K562 (cell line): Measurements from ENCODE around the gene PUSL1. TPM values are rescaled to one million over a fixed set of nuclear protein-coding genes. Genes with fewer than 3 reads are reported as not detected.

ENCODE experiments used
- ATAC-seq: fragments of 200-7000 bp; cut with Tn5 transposase; 3 replicates; pipeline ENCODE4 v1.9.1; 2020; ENCODE audit warnings: moderate library complexity
- BruUV-seq: library from RNA; stranded (reverse); fragments of 400-500 nt; replicated peaks from 2 replicates; lab custom pipeline; 2021; lab: Mats Ljungman, UMichigan
- CTCF ChIA-PET: fragments of 300-600 bp; formaldehyde crosslinking; extraction: SDS; loops from one replicate; lab custom pipeline; 2021; ENCODE audit warnings: low intra/inter-chr PET ratio; lab: Yijun Ruan, JAX
- POLR2A ChIA-PET: fragments of 300-600, 350-650 bp; sonication (Branson Sonifier 250); formaldehyde crosslinking; extraction: SDS; loops from one replicate; lab custom pipeline; 2021; ENCODE audit warnings: antibody characterized with exemption, inconsistent platforms; lab: Yijun Ruan, JAX
- DNase-seq, 4 experiments: peaks; one replicate each; pipeline versions ENCODE4 v3.0.0 to v3.0.0-alpha.2; 2011 to 2018; ENCODE audit warnings: low spot score in 3 of 4, mixed read lengths in 3 of 4; ENCODE audit errors: extremely low read depth in 1 of 4
- FAIRE-seq: peaks from 2 replicates; lab custom pipeline; 2011; peaks lifted over from hg19 to GRCh38; lab: Jason Lieb, UNC
- H2AFZ ChIP-seq: 2 replicates; pipeline ENCODE4 v1.6.0; 2011; ENCODE audit warnings: low read depth, low read length, control low read depth, inconsistent platforms
- H3K27ac ChIP-seq: fragments of 200-600 bp; 3 replicates; pipeline ENCODE4 v1.8.0; 2011; ENCODE audit warnings: low read depth, mild to moderate bottlenecking, control low read depth, inconsistent platforms, low read length, moderate library complexity, mixed read lengths; ENCODE audit errors: extremely low read depth
- H3K27me3 ChIP-seq, 2 experiments: fragments of 300-600 bp in 1 of 2; 2 replicates in 1 of 2; 3 replicates in 1 of 2; pipeline versions ENCODE4 v1.6.0 to v1.8.0; 2011; ENCODE audit warnings: inconsistent platforms in 2 of 2, low read length in 2 of 2, mild to moderate bottlenecking in 1 of 2, mixed read lengths in 1 of 2, moderate library complexity in 1 of 2; ENCODE audit not compliant: control insufficient read depth in 2 of 2, insufficient read depth in 2 of 2
- H3K36me3 ChIP-seq: fragments of 300-600 bp; 3 replicates; pipeline ENCODE4 v1.8.0; 2011; ENCODE audit warnings: mild to moderate bottlenecking, low read length, inconsistent platforms; ENCODE audit not compliant: control insufficient read depth, insufficient read depth
- H3K4me1 ChIP-seq, 2 experiments: fragments of 200-600 bp in 1 of 2; replicated peaks in 1 of 2; 2 replicates in 1 of 2; 3 replicates in 1 of 2; pipeline versions ENCODE4 v1.5.1 to v1.8.0; 2011; ENCODE audit warnings: inconsistent platforms in 2 of 2, low read length in 2 of 2, mild to moderate bottlenecking in 1 of 2, mixed read lengths in 1 of 2, moderate library complexity in 1 of 2; ENCODE audit not compliant: control insufficient read depth in 2 of 2, insufficient read depth in 2 of 2
- H3K4me2 ChIP-seq: 2 replicates; pipeline ENCODE4 v1.6.1; 2011; ENCODE audit warnings: low read length, control low read depth, inconsistent platforms, mixed read lengths; ENCODE audit not compliant: insufficient read depth
- H3K4me3 ChIP-seq: fragments of 200-600 bp; sonication (generic), shearing (Covaris generic); 2 replicates; pipeline ENCODE4 v1.5.1; 2016; ENCODE audit warnings: control low read depth, inconsistent platforms
- H3K79me2 ChIP-seq: fragments of 200-600 bp; 3 replicates; pipeline ENCODE4 v1.8.0; 2011; ENCODE audit warnings: low read length, inconsistent platforms; ENCODE audit not compliant: control insufficient read depth, insufficient read depth
- H3K9ac ChIP-seq, 2 experiments: 2 replicates each; pipeline versions ENCODE4 v1.6.0 to v1.6.1; 2011; ENCODE audit warnings: low read depth in 2 of 2, low read length in 2 of 2, control low read depth in 1 of 2, inconsistent platforms in 1 of 2, mild to moderate bottlenecking in 1 of 2, mixed read lengths in 1 of 2; ENCODE audit not compliant: insufficient read depth in 1 of 2
- H3K9me1 ChIP-seq: one replicate; pipeline ENCODE4 v1.6.0; 2011; ENCODE audit warnings: inconsistent platforms, mild to moderate bottlenecking, low read length, moderate library complexity; ENCODE audit not compliant: control insufficient read depth, insufficient read depth
- H3K9me3 ChIP-seq: replicated peaks from 2 replicates; pipeline ENCODE4 v1.5.1; 2011; ENCODE audit warnings: low read depth, low read length, inconsistent platforms; ENCODE audit not compliant: control insufficient read depth, insufficient read depth
- H4K20me1 ChIP-seq: replicated peaks from 2 replicates; pipeline ENCODE4 v1.6.1; 2011; ENCODE audit warnings: low read length, inconsistent platforms, mixed read lengths; ENCODE audit not compliant: control insufficient read depth, insufficient read depth
- ELF2 ChIP-seq: fragments of 250-450 bp; sonication (Bioruptor Pico); IDR thresholded peaks from 2 replicates; pipeline ENCODE4 v1.5.0; 2021; ENCODE audit warnings: mild to moderate bottlenecking
- FIP1L1 ChIP-seq: fragments of 200-400 bp; formaldehyde crosslinking; IDR thresholded peaks from 2 replicates; pipeline ENCODE4 v1.6.1; 2018; ENCODE audit warnings: mild to moderate bottlenecking, low read depth, low read length; ENCODE audit not compliant: poor library complexity, severe bottlenecking
- KLF16 ChIP-seq: IDR thresholded peaks from 2 replicates; pipeline ENCODE4 v1.6.1; 2016; ENCODE audit warnings: antibody characterized with exemption
- RBFOX2 ChIP-seq: fragments of 200-400 bp; formaldehyde crosslinking; IDR thresholded peaks from 2 replicates; pipeline ENCODE4 v1.6.1; 2017; ENCODE audit warnings: low read depth, mild to moderate bottlenecking, low read length, moderate library complexity
- SIN3A ChIP-seq, 2 experiments: fragments of 150-350 bp in 1 of 2; IDR thresholded peaks; 2 replicates each; pipeline ENCODE4 v1.6.1; 2011 to 2016; ENCODE audit warnings: borderline replicate concordance in 2 of 2, low read depth in 2 of 2, low read length in 2 of 2, mild to moderate bottlenecking in 2 of 2, moderate library complexity in 2 of 2; ENCODE audit not compliant: control insufficient read depth in 1 of 2
- SMAD4 ChIP-seq: fragments of 250-450 bp; sonication (Bioruptor Pico); conservative IDR thresholded peaks from 2 replicates; pipeline ENCODE4 v1.8.0; 2021; ENCODE audit warnings: inconsistent platforms, mild to moderate bottlenecking, moderate library complexity
- STAT6 ChIP-seq: sonication (generic); formaldehyde crosslinking; IDR thresholded peaks from 2 replicates; pipeline ENCODE4 v1.8.1; 2023; ENCODE audit warnings: mild to moderate bottlenecking, missing genetic modification reagents
- ZNF146 ChIP-seq: IDR thresholded peaks from one replicate; pipeline ENCODE4 v1.6.1; 2018; ENCODE audit warnings: missing compliant biosample characterization; ENCODE audit not compliant: unreplicated experiment
- ZNF395 ChIP-seq: fragments of 200-800 bp; sonication (Bioruptor generic); IDR thresholded peaks from 2 replicates; pipeline ENCODE4 v1.6.1; 2017; ENCODE audit warnings: missing genetic modification characterization, missing compliant biosample characterization
- WGBS: fragments of 100-300 bp; shearing (Covaris generic); methylation state at CpG from one replicate; pipeline ENCODE4 v1.1.6; 2016; ENCODE audit warnings: low coverage, mixed read lengths; ENCODE audit not compliant: insufficient coverage; ENCODE audit errors: missing lambda C conversion rate; 5-methylcytosine and 5-hydroxymethylcytosine counted together
- in situ Hi-C: fragments of 300-500 bp; cut with MboI; formaldehyde crosslinking; loops from 4 replicates; pipeline ENCODE4 v1.15.0; 2018; ENCODE audit warnings: inconsistent platforms, mixed read lengths
- intact Hi-C: fragments of 100-400 bp; cut with micrococcal nuclease; formaldehyde crosslinking; loops from 2 replicates; pipeline ENCODE4 v1.14.2; 2022
- polyA plus RNA-seq, 8 experiments: library from polyadenylated mRNA; depleted of rRNA in 4 of 8; stranded (reverse) in 5 of 8; unstranded in 3 of 8; fragments of >200 nt; fragmentation: Nextera tagmentation in 2 of 8; fragmentation: Illumina TruSeq in 1 of 8; extraction: Ambion mirVana in 2 of 8; extraction: Trizol in 1 of 8; gene quantifications; 2 replicates each; pipeline versions ENCODE4 v1.2.1 to v1.2.3, GENCODE V29; 2011 to 2014; ENCODE audit warnings: inconsistent platforms in 1 of 8, missing spikeins in 1 of 8
- total RNA-seq, 7 experiments: library from RNA; depleted of rRNA in 6 of 7; stranded (reverse); fragments of >200 nt in 6 of 7; fragmentation: Illumina TruSeq in 2 of 7; extraction: Trizol in 2 of 7; gene quantifications; 2 replicates each; pipeline versions ENCODE4 v1.2.1 to v1.2.3, GENCODE V29; 2011 to 2021; ENCODE audit warnings: low replicate concordance in 1 of 7
- TF ChIP-seq, protein P1 (sequence below): sonication (generic); formaldehyde crosslinking; IDR thresholded peaks from 2 replicates; pipeline ENCODE4 v1.8.0; 2023; ENCODE audit warnings: mild to moderate bottlenecking, missing genetic modification reagents
- TF ChIP-seq, protein P2 (sequence below): sonication (generic); formaldehyde crosslinking; IDR thresholded peaks from 2 replicates; pipeline ENCODE4 v1.8.0; 2022; ENCODE audit warnings: mild to moderate bottlenecking, missing genetic modification reagents

Gene PUSL1
- total and polyA plus RNA-seq, 9 of the 15 experiments (the other 6 are each of a cell fraction or from before 2014, with no cell fraction given) = 0.62 to 86.9 (median 13.6) TPM

DNA sequence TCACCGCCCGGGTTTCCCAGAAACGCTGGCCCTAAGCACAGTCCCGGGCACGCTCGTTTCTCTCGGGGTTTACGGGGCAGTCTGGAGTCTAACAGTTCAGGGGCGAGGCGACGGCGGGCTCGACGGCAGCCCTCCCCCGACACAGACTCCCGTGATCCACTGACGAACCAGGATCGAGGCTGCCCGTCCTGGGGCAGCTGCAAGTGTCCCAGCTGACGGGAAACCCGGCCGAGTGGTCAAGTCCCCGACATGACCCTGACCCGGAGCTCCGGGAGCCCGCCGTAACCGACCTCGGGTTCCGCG lies 35.2 kb upstream of the PUSL1 start:
- intact Hi-C loops = no loop called here
- DNase-seq (no peak), FAIRE-seq (no peak), ATAC-seq (peak; percentile 1; the same call in 2 of the 3 replicates)
- H3K9me3 ChIP-seq = no peaks in the 10 kb centered on the region
- POLR2A ChIA-PET = interaction anchor here (0.5 to 1.0 kb wide), 5 partner anchors 9 to 249 kb away, joined by 3 to 4 read pairs (median 3); no protein-coding TSS in a partner anchor
- H3K9me1 ChIP-seq = peaks cover 7% of the 10 kb centered on the region
- H3K4me2 ChIP-seq = peak overlapping the region; percentile 94
- peak overlapping the region; percentile 2; the same call in 1 of the 2 replicates for H2AFZ ChIP-seq
- CTCF ChIA-PET = no interaction called here
- H3K9ac ChIP-seq = peak overlapping the region; percentile 96 to 100
- H3K79me2 ChIP-seq = peaks cover 58% of the 10 kb centered on the region
- no TSS peak for BruUV-seq
- peaks cover 39% of the 10 kb centered on the region for H3K36me3 ChIP-seq
- peaks cover 16 to 57% of the 10 kb centered on the region in 2 experiments; a peak in 4 of 5 replicates for H3K4me1 ChIP-seq
- H4K20me1 ChIP-seq = peaks cover 23% of the 10 kb centered on the region
- no peaks in the 10 kb centered on the region for H3K27me3 ChIP-seq
- H3K27ac ChIP-seq = peak overlapping the region; percentile 89
- H3K4me3 ChIP-seq = peak overlapping the region; percentile 97
- in situ Hi-C loops = no loop called here
- WGBS = under 1% methylated on average over 31 of the region's 31 CpGs
- TF ChIP-seq ZNF395 (CRISPR knock-in tag) (peak; percentile 50; the same call in 1 of the 2 replicates), RBFOX2 (0 out of 2 replicates have a peak, but pooled peaks have one; percentile 65), KLF16 (no peak), STAT6 (peak; percentile 51; the same call in 1 of the 2 replicates), FIP1L1 (peak; percentile 33), ELF2 (CRISPR knock-in tag) (no peak), SMAD4 (CRISPR knock-in tag) (0 out of 2 replicates have a peak, but pooled peaks have one; percentile 9), ZNF146 (CRISPR knock-in tag) (peak; percentile 2), SIN3A (IDR thresholded peaks at IDR 0.05; ENCODE audit: borderline replicate concordance in 2 of 2, control insufficient read depth in 1 of 2, low read depth in 2 of 2, low read length in 2 of 2) (peak in 1 of 2 experiments; percentile 20; a peak in 2 of 4 replicates)
- TF ChIP-seq, protein P1, sequence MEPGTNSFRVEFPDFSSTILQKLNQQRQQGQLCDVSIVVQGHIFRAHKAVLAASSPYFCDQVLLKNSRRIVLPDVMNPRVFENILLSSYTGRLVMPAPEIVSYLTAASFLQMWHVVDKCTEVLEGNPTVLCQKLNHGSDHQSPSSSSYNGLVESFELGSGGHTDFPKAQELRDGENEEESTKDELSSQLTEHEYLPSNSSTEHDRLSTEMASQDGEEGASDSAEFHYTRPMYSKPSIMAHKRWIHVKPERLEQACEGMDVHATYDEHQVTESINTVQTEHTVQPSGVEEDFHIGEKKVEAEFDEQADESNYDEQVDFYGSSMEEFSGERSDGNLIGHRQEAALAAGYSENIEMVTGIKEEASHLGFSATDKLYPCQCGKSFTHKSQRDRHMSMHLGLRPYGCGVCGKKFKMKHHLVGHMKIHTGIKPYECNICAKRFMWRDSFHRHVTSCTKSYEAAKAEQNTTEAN = 0 out of 2 replicates have a peak, but pooled peaks have one; percentile 12
- TF ChIP-seq, protein P2, sequence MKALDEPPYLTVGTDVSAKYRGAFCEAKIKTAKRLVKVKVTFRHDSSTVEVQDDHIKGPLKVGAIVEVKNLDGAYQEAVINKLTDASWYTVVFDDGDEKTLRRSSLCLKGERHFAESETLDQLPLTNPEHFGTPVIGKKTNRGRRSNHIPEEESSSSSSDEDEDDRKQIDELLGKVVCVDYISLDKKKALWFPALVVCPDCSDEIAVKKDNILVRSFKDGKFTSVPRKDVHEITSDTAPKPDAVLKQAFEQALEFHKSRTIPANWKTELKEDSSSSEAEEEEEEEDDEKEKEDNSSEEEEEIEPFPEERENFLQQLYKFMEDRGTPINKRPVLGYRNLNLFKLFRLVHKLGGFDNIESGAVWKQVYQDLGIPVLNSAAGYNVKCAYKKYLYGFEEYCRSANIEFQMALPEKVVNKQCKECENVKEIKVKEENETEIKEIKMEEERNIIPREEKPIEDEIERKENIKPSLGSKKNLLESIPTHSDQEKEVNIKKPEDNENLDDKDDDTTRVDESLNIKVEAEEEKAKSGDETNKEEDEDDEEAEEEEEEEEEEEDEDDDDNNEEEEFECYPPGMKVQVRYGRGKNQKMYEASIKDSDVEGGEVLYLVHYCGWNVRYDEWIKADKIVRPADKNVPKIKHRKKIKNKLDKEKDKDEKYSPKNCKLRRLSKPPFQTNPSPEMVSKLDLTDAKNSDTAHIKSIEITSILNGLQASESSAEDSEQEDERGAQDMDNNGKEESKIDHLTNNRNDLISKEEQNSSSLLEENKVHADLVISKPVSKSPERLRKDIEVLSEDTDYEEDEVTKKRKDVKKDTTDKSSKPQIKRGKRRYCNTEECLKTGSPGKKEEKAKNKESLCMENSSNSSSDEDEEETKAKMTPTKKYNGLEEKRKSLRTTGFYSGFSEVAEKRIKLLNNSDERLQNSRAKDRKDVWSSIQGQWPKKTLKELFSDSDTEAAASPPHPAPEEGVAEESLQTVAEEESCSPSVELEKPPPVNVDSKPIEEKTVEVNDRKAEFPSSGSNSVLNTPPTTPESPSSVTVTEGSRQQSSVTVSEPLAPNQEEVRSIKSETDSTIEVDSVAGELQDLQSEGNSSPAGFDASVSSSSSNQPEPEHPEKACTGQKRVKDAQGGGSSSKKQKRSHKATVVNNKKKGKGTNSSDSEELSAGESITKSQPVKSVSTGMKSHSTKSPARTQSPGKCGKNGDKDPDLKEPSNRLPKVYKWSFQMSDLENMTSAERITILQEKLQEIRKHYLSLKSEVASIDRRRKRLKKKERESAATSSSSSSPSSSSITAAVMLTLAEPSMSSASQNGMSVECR (CRISPR knock-in tag) = peak; percentile 63; the same call in 1 of the 2 replicates
